Measurements from ENCODE around the gene RNF5.
"Not testable (repeated sequence)": the region's sequence is repeated elsewhere in the genome, so short reads cannot be mapped to it uniquely, and the experiment has no call there.

RNF5 gene

GRCh38 chr6:32177788-32178546, at the start of gene RNF5:
Gene RNF5, plus strand, starts transcription at chr6:32178405. Its CDS starts 107 bp downstream, at chr6:32178512.
- DNase-seq: peak; percentile 100

GRCh38 chr6:32128751-32129296, 49.4 kb upstream of the RNF5 start:
- no peak for DNase-seq

GRCh38 chr6:32129297-32130088, 48.7 kb upstream of the RNF5 start:
- DNase-seq: peak; percentile 41

- no peak for DNase-seq
Measured at GRCh38 chr6:32131439-32131948, 46.7 kb upstream of the RNF5 start.

- peak; percentile 27 for DNase-seq
Measured at GRCh38 chr6:32132110-32132509, 46.1 kb upstream of the RNF5 start.

GRCh38 chr6:32133786-32134185, 44.4 kb upstream of the RNF5 start:
- no peak for DNase-seq

- no peak for DNase-seq
Measured at GRCh38 chr6:32137454-32137853, 40.8 kb upstream of the RNF5 start.

- DNase-seq: no peak
Measured at GRCh38 chr6:32139590-32139989, 38.6 kb upstream of the RNF5 start.

- DNase-seq: no peak
Measured at GRCh38 chr6:32140420-32141046, 37.7 kb upstream of the RNF5 start.

GRCh38 chr6:32144238-32144637, 34.0 kb upstream of the RNF5 start:
- not testable (repeated sequence) for DNase-seq

- no peak for DNase-seq
Measured at GRCh38 chr6:32146287-32146686, 31.9 kb upstream of the RNF5 start.

GRCh38 chr6:32146687-32147086, 31.5 kb upstream of the RNF5 start:
- DNase-seq: no peak

- no peak for DNase-seq
Measured at GRCh38 chr6:32147401-32148132, 30.6 kb upstream of the RNF5 start.

GRCh38 chr6:32148289-32149091, 29.7 kb upstream of the RNF5 start:
- no peak for DNase-seq

GRCh38 chr6:32149092-32149755, 29.0 kb upstream of the RNF5 start:
- no peak for DNase-seq

GRCh38 chr6:32149932-32150870, 28.0 kb upstream of the RNF5 start:
- no peak for DNase-seq

- no peak for DNase-seq
Measured at GRCh38 chr6:32151181-32151862, 26.9 kb upstream of the RNF5 start.

- no peak for DNase-seq
Measured at GRCh38 chr6:32151863-32152768, 26.1 kb upstream of the RNF5 start, which contains the start of gene PRRT1. Gene PRRT1, minus strand, starts transcription at chr6:32151939. Its CDS starts 112 bp downstream, at chr6:32151827.
